PFSK-1 (cell line): ENCODE results near the gene CARD10.

Experiments used
- FOXP2 ChIP-seq: optimal IDR thresholded peaks from 2 replicates; pipeline ENCODE3; 2011; ENCODE audit warnings: borderline replicate concordance, control low read depth, inconsistent platforms; ENCODE audit not compliant: insufficient read depth; ENCODE audit errors: extremely low read length, extremely low read depth
- POLR2AphosphoS5 ChIP-seq: IDR thresholded peaks from 2 replicates; pipeline ENCODE4 v1.6.1; 2012; ENCODE audit warnings: low read depth, mild to moderate bottlenecking, control low read depth, low read length, moderate library complexity
- SIN3A ChIP-seq: IDR thresholded peaks from 2 replicates; pipeline ENCODE4 v1.6.1; 2012; ENCODE audit warnings: mild to moderate bottlenecking, low read length, moderate library complexity, borderline replicate concordance; ENCODE audit not compliant: insufficient read depth
- TAF1 ChIP-seq: IDR thresholded peaks from 2 replicates; pipeline ENCODE4 v1.6.1; 2012; ENCODE audit warnings: low read length, control low read depth, borderline replicate concordance; ENCODE audit not compliant: insufficient read depth
- TF ChIP-seq, protein P1 (sequence below), 2 experiments: IDR thresholded peaks; 2 replicates each; pipeline versions ENCODE4 v1.6.1 to v1.8.0; 2011 to 2012; ENCODE audit warnings: low read depth in 2 of 2, low read length in 2 of 2, control low read depth in 1 of 2, inconsistent platforms in 1 of 2, mild to moderate bottlenecking in 1 of 2, moderate library complexity in 1 of 2; ENCODE audit not compliant: insufficient read depth in 1 of 2

CARD10 gene

GRCh38 chr22:37514526-37515051 is 4.6 kb downstream of the CARD10 start:
- TF ChIP-seq TAF1 = no peak
- TF ChIP-seq SIN3A = no peak
- no peak for TF ChIP-seq POLR2AphosphoS5
- TF ChIP-seq, protein P1, sequence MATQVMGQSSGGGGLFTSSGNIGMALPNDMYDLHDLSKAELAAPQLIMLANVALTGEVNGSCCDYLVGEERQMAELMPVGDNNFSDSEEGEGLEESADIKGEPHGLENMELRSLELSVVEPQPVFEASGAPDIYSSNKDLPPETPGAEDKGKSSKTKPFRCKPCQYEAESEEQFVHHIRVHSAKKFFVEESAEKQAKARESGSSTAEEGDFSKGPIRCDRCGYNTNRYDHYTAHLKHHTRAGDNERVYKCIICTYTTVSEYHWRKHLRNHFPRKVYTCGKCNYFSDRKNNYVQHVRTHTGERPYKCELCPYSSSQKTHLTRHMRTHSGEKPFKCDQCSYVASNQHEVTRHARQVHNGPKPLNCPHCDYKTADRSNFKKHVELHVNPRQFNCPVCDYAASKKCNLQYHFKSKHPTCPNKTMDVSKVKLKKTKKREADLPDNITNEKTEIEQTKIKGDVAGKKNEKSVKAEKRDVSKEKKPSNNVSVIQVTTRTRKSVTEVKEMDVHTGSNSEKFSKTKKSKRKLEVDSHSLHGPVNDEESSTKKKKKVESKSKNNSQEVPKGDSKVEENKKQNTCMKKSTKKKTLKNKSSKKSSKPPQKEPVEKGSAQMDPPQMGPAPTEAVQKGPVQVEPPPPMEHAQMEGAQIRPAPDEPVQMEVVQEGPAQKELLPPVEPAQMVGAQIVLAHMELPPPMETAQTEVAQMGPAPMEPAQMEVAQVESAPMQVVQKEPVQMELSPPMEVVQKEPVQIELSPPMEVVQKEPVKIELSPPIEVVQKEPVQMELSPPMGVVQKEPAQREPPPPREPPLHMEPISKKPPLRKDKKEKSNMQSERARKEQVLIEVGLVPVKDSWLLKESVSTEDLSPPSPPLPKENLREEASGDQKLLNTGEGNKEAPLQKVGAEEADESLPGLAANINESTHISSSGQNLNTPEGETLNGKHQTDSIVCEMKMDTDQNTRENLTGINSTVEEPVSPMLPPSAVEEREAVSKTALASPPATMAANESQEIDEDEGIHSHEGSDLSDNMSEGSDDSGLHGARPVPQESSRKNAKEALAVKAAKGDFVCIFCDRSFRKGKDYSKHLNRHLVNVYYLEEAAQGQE (IDR thresholded peaks at IDR 0.05; ENCODE audit: insufficient read depth in 1 of 2, low read depth in 2 of 2, low read length in 2 of 2) = no peak
- no peak for TF ChIP-seq FOXP2

DNA sequence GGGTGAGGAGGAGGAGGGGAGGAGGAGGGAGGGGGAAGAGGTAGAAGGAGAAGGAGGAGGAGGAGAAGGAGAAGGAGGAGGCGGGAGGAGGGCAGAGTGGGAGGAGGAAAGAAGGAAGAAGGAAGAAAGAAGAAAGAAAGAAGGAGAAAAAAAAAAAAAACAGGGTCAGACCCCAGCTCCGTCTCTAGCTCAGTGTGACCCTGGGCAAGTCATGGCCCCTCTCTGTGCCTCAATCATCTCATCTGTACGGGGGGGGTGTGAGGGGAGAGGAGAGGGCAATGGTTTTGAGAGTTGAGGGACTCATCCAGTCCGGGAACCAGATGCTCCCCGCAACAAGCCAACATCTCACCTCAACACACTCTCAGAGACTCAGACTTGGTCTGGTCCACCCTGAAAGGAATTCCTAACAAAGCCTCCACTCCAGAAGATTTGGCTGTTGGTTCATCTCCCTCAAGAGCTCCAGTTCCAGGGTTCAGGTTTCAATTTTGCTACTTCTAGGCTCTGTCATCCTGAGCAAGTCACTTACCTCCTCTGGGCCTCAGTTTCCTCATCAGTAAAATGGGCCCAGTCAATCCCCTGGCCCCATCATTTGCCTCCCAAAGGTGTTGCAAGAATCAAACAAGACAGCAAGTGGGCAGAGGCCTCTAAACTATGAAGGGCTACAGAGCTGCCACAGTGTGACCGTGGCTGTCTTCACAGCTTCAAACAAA is 7.7 kb downstream of the CARD10 start:
- TF ChIP-seq SIN3A = no peak
- no peak for TF ChIP-seq TAF1
- no peak for TF ChIP-seq POLR2AphosphoS5
- no peak for TF ChIP-seq FOXP2
- TF ChIP-seq, protein P1 (IDR thresholded peaks at IDR 0.05; ENCODE audit: insufficient read depth in 1 of 2, low read depth in 2 of 2, low read length in 2 of 2) = no peak

- no peak for TF ChIP-seq POLR2AphosphoS5
- TF ChIP-seq, protein P1 (IDR thresholded peaks at IDR 0.05; ENCODE audit: insufficient read depth in 1 of 2, low read depth in 2 of 2, low read length in 2 of 2) = no peak
- no peak for TF ChIP-seq TAF1
- TF ChIP-seq FOXP2 = no peak
- TF ChIP-seq SIN3A = no peak
These were observed 9.1 kb downstream of the CARD10 start for GRCh38 chr22:37510091-37510490.

DNA sequence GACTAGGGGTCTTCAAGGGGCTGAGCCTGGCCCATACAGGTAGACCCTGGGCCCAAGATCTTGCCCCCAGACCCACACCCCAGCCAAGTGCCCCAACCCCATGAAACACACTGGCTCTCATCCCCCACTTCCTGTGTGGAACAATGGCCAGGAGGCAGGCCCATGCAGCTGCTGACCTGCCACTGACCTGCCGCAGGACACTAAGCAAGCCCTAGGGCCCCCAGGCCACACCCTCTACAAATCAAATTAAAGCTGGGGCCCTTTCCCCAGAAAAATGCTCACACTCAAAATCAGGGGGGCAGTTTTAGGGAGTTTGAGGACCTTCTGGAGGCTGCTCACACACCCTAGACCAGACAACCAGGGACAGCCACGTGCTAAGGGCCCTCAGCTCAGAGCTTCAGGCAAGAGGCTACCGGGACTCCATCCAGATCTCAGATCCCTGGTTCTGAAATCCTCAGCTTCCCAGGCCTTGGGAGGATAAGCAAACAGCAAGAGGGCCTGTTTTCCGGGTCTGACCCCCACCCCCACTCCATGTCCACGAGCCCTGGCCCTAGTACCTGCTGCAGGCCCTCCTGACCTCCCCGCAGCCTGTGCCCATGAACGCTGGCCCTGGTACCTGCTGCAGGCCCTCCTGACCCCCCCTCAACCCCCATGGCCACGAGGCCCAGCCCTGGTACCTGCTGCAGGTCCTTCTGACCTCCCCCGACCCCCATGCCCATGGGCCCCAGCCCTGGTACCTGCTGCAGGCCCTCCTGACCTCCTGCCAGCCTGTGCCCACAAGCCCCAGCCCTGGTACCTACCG is 10.0 kb downstream of the CARD10 start:
- no peak for TF ChIP-seq SIN3A
- peak; percentile 56 for TF ChIP-seq FOXP2
- TF ChIP-seq TAF1 = no peak
- TF ChIP-seq POLR2AphosphoS5 = peak; percentile 44; the same call in 1 of the 2 replicates
- TF ChIP-seq, protein P1 (IDR thresholded peaks at IDR 0.05; ENCODE audit: insufficient read depth in 1 of 2, low read depth in 2 of 2, low read length in 2 of 2) = peak in 1 of 2 experiments; percentile 7; a peak in 1 of 4 replicates
